ENCODE data around the gene HOXA3. TPM values are rescaled to one million over a fixed set of nuclear protein-coding genes. Genes with fewer than 3 reads are reported as not detected.

HOXA3 gene
- total RNA-seq, 3 donors from 2014 or later (not counting 1 experiment from before 2014, with no cell fraction given), result 0.32 to 0.78 (median 0.35) TPM

- Histone ChIP-seq H3K27ac (ENCODE audit: low read length) (no peak overlapping the region), H3K4me1 (ENCODE audit: control insufficient read depth, insufficient read depth, low read length) (no peaks in the 10 kb centered on the region), H3K27me3 (ENCODE audit: control insufficient read depth, insufficient read depth, low read length) (no peaks in the 10 kb centered on the region), H3K36me3 (ENCODE audit: control insufficient read depth, insufficient read depth, low read length) (no peaks in the 10 kb centered on the region), H3K4me3 (ENCODE audit: low read length) (no peak overlapping the region), H3K9me3 (ENCODE audit: control insufficient read depth, insufficient read depth, low read length) (no peaks in the 10 kb centered on the region)
- Mint-ChIP-seq H3K36me3 (no peaks in the 10 kb centered on the region), H3K4me3 (no peak overlapping the region), H3K4me1 (no peaks in the 10 kb centered on the region), H3K27ac (no peak overlapping the region), H3K9me3 (no peaks in the 10 kb centered on the region), H3K27me3 (ENCODE audit: low read depth in 2 of 2) (peaks cover 2 to 5% of the 10 kb centered on the region in 2 donors)
- no peak for ATAC-seq
- intact Hi-C loops (cut with micrococcal nuclease), result no loop called here
- TF ChIP-seq, protein P1, sequence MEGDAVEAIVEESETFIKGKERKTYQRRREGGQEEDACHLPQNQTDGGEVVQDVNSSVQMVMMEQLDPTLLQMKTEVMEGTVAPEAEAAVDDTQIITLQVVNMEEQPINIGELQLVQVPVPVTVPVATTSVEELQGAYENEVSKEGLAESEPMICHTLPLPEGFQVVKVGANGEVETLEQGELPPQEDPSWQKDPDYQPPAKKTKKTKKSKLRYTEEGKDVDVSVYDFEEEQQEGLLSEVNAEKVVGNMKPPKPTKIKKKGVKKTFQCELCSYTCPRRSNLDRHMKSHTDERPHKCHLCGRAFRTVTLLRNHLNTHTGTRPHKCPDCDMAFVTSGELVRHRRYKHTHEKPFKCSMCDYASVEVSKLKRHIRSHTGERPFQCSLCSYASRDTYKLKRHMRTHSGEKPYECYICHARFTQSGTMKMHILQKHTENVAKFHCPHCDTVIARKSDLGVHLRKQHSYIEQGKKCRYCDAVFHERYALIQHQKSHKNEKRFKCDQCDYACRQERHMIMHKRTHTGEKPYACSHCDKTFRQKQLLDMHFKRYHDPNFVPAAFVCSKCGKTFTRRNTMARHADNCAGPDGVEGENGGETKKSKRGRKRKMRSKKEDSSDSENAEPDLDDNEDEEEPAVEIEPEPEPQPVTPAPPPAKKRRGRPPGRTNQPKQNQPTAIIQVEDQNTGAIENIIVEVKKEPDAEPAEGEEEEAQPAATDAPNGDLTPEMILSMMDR (IDR thresholded peaks at IDR 0.05), result no peak
- WGBS (ENCODE audit: insufficient coverage), result 96% methylated on average over 66 of the region's 66 CpGs
- DNase-seq, result no peak
Observed at GRCh38 chr7:27110186-27111031, 42.0 kb downstream of the HOXA3 start.

GRCh38 chr7:27109466-27110185, 42.8 kb downstream of the HOXA3 start:
- Mint-ChIP-seq H3K27me3 (ENCODE audit: low read depth in 2 of 2) (peaks cover 10 to 11% of the 10 kb centered on the region in 2 donors), H3K27ac (no peak overlapping the region), H3K4me1 (no peaks in the 10 kb centered on the region), H3K9me3 (no peaks in the 10 kb centered on the region), H3K36me3 (no peaks in the 10 kb centered on the region), H3K4me3 (no peak overlapping the region)
- Histone ChIP-seq H3K27ac (ENCODE audit: low read length) (no peak overlapping the region), H3K4me1 (ENCODE audit: control insufficient read depth, insufficient read depth, low read length) (no peaks in the 10 kb centered on the region), H3K4me3 (ENCODE audit: low read length) (no peak overlapping the region), H3K36me3 (ENCODE audit: control insufficient read depth, insufficient read depth, low read length) (no peaks in the 10 kb centered on the region), H3K9me3 (ENCODE audit: control insufficient read depth, insufficient read depth, low read length) (no peaks in the 10 kb centered on the region), H3K27me3 (ENCODE audit: control insufficient read depth, insufficient read depth, low read length) (peaks cover 2% of the 10 kb centered on the region)
- TF ChIP-seq, protein P1 (IDR thresholded peaks at IDR 0.05), result no peak
- intact Hi-C loops (cut with micrococcal nuclease), result no loop called here
- no peak for DNase-seq
- WGBS (ENCODE audit: insufficient coverage), result 87% methylated on average over 4 of the region's 4 CpGs
- no peak for ATAC-seq

DNA sequence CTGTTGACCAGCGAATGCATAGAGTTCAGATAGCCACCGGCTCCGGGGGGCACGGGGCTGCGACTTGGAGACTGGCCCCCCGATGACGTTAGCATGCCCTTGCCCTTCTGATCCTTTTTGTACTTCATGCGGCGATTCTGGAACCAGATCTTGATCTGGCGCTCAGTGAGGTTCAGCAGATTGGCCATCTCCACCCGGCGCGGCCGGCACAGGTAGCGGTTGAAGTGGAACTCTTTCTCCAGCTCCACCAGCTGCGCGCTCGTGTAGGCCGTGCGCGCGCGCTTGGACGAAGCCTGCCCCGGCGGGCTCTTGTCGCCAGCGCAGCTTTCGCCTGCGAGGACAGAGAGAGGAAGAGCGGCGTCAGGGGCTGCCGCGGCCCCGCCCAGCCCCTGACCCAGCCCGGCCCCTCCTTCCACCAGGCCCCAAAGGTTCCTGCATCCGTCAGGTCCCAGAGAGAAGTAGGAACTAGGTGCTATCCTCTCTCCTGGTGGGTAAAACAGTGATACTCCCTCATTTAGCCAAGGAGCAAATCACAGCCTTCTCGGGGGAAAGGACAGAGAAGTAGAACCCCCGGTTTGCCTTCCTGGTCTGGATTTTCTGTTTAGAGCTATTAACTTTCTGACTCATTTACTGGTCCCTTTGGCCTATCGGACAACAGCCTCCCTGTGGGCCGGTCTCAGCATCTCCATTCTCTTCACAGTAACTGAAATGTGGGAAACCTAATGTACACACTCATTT, 43.8 kb downstream of the HOXA3 start:
- ATAC-seq (no peak), DNase-seq (no peak)
- Mint-ChIP-seq H3K27ac (no peak overlapping the region), H3K27me3 (ENCODE audit: low read depth in 2 of 2) (peaks cover 21% of the 10 kb centered on the region in 2 donors), H3K4me1 (no peaks in the 10 kb centered on the region), H3K4me3 (no peak overlapping the region), H3K36me3 (peaks cover 6% of the 10 kb centered on the region), H3K9me3 (no peaks in the 10 kb centered on the region)
- Histone ChIP-seq H3K4me3 (ENCODE audit: low read length) (no peak overlapping the region), H3K27me3 (ENCODE audit: control insufficient read depth, insufficient read depth, low read length) (peaks cover 11% of the 10 kb centered on the region), H3K4me1 (ENCODE audit: control insufficient read depth, insufficient read depth, low read length) (no peaks in the 10 kb centered on the region), H3K27ac (ENCODE audit: low read length) (no peak overlapping the region), H3K36me3 (ENCODE audit: control insufficient read depth, insufficient read depth, low read length) (no peaks in the 10 kb centered on the region), H3K9me3 (ENCODE audit: control insufficient read depth, insufficient read depth, low read length) (no peaks in the 10 kb centered on the region)
- intact Hi-C loops (cut with micrococcal nuclease), result no loop called here
- 96% methylated on average over 41 of the region's 41 CpGs for WGBS (ENCODE audit: insufficient coverage)
- TF ChIP-seq, protein P1 (IDR thresholded peaks at IDR 0.05), result no peak
